GM18858 (cell line): Measurements from ENCODE around the gene MOCOS.

Experiments
- ATAC-seq: cut with Tn5 transposase; IDR thresholded peaks from one replicate; pipeline ENCODE4 v1.9.1; 2021; ENCODE audit not compliant: unreplicated experiment

The MOCOS gene

DNA sequence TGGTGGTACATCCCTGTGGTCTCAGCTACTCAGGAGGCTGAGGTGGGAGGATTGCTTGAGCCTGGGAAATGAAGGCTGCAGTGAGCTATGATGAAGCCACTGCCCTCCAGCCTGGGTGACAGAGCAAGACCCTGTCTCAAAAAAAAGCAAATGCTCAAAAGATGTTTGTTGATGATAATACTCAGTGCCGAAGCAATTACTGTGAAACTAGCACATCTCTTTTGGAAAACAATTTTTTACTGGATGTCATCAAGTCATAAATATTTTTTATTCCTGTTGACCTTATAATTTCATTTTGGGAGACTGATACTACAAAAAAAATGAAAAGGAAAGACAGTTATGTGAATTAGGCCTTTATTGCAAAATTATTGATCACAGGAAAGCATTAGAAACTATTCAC, 75.7 kb downstream of the MOCOS start:
- no peak for ATAC-seq

DNA sequence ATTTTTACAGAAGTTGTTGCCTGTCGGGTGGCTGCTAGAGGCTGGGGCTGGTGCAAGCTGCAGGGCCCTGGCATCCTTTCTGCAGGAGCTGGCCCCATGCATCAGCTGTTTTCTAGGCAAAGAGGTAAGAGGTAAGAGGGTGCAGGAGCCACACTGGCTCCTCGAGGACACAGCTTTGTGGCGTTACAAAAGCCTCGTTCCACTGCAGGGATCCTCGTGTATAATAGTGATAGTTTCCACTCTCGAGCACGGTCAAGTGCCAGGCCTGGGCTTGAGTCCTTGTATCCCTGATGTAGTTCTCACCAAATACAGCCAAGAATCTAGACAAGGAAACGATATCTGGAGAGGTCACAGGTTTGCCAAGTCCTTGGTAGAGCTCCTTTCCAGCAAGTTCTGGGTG, 77.0 kb downstream of the MOCOS start:
- ATAC-seq = no peak

DNA sequence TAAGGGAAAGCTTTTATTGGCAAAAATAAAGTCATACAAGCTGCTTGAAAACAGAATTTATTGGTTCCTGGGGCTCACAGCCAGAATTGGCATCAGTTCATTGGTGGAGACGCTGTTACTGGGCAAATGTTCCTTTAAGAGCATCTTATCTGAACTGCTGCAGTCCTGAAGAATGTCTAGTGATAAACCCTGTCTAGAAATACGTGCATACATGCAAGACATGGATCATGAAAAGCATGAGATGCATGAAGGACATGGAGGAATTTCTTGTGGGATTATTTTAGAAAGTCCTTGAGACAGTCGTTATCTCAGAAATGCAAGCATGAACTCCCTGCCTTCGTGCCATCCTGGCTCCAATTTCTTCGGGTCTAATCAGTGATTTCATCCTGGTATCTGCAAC, 77.7 kb downstream of the MOCOS start:
- ATAC-seq = no peak

DNA sequence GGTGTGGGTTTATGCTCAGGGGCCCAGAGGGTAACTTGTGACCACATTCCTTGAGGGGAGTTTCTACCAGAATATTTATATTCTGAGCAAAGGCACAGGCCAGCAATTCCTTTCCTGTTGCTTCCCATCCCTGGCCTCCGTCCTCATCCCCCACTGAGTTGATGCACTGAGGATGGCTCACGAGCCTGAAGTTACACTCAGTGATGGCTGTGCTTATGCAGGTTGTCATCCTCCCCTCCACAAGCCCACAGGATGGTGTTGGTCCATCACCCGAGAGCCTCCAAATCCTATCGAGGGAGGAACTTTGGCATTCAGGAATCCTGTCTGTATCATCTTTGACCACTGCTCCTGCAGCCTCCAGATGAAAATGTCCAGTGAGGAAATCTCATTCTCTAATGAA, 81.9 kb downstream of the MOCOS start:
- ATAC-seq = no peak

DNA sequence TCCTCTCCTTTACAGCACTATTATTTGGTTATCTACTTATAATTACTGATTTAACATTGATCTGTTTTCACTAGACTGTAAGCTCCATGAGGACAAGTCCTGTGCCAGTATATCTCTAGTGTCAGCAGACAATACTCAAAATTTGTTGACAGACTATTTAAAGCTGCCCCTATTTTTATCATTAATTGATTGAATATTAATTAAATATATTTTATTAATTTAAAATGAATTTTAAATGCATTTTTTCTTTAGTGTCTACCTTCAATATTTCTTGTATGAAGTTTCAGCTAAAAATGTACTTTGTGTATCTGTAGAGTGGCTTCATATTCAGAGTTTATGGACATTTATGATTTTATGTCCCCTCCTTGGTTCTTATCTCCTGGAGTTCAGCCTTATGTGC, 83.9 kb downstream of the MOCOS start:
- ATAC-seq = no peak

DNA sequence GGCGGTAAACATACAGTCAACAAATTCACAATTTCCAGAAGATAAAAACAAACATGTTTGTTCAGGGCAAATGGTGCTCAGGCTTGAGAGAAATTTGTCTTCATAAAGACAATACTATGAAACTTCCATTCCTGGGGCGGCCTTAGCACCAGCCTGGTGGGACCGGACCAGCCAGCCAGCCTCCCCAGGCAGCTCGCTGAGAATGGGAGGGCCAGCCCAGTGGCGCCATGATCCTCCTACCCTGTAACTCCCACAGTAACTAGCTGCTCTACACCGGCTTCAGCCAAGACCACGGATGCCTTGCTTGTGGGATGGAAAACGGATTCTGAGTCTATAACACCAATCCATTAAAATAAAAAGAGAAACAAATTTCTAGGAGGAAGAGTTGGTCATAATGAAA, 86.0 kb downstream of the MOCOS start:
- ATAC-seq = no peak

DNA sequence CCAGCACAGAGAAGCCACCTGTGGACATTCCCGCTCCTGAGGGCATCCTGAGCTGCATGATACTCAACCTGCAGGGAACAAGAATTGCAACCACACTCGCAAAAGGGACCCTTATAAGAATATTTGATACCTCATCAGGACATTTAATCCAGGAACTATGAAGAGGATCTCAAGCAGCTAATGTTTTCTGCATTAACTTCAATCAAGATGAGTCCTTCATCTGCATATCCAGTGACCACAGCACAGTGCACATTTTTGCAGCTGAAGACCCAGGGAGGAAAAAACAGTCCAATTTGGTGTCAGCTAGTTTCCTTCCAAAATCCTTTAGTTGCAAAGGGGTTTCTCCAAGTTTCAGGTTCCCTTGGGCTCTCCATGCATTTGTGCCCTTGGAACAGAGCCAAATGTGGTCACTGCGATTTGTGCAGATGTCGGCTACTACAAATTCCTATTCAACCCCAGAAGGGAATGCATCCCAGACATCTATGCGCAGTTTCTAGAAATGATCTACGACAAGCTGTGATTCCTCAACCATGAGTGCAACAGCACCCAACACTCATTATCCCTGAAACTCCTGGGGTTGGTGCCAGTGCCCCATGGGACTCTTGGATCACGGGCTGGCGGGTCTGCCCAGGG, 86.9 kb downstream of the MOCOS start:
- no peak for ATAC-seq

DNA sequence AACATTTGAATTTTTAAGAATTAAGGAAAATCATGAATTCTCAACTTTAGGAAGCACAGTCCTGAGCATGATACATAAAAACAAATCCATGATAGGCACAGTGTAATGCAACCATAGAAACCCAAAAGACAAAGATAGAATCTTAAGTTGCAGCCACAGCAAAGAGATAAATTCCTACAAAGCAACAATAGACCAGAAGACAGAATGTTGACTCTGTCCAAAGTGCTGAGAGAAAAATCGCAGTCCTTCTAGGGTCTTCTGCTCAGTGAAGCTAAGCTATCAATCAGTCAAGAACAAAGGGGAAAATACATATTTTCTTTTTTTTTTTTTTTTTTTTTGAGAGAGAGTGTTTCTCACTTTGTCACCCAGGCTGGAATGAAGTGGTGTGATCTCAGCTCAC, 88.3 kb downstream of the MOCOS start:
- no peak for ATAC-seq

DNA sequence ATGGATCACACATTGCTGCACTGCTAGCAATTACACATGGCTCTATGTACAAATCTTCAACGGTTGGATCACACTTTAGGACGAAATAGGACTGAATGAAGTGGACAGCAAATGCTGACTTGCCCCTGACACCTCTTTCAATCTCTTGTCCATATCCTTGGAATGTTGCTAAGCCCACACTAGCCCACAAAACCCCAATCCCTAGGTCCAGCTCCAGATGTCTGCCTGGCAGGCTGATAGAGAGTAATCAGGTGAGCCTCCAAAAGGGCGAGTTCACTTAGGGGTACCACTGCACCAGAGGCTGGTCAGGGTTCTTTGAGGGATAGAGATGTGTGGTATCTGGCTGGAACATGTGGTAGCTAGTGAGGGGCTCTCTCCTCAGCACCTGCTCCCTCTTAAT, 91.7 kb downstream of the MOCOS start:
- no peak for ATAC-seq

DNA sequence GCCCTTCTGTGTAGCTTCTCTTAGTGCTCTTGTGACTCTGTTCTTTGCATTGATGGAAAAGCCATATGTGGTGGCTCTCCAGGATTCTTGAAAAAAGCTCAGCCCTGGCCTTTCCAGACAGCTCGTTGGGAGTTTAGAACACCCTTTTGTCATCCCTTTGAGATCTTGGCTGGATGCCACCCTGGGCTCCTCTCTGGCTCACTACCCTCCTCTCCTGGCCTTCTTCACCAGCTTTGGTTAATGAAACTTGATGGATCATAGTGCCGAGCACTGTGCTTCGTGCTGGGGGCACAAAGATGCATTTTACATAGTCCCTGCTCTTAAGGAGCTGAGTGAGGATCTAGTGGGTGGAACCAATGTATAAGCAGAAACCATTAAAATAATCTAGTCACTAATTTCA, 94.6 kb downstream of the MOCOS start:
- ATAC-seq = no peak

DNA sequence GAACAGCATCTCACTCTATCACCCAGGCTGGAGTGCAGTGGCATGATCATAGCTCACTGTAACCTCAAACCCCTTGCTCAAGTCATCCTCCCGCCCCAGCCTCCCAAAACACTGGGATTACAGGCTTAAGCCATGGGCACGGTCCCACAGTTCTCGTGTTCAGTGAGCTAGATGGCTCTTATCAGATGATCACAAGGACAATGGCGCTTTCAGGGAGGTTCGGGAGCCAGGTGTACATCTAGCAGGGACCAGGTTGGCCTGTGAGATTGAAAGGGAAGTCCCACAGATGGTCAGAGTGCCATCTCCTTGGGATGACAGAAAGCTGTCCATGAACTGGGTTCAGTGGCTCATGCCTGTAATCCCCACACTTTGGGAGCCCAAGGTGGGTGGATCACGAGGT, 96.2 kb downstream of the MOCOS start:
- ATAC-seq = no peak

DNA sequence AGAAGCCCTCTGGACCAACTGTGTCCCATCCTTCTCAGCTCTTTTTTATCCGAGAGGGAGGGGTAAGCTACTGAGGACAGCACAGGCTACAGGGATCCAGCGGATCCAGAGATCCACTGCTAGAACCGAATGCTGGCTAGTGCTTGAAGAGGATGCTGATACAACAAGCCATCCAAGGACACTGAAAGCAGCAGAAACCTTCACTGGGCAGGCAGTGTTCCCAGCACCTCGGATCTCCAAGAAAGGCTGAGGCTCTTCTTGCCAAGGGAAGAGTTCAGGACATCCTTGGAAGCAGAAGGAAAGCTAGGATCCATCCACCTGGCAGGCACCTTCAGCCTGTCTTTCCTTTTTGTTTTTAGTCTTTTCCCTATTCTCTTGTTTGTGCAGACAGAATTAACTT, 97.0 kb downstream of the MOCOS start:
- ATAC-seq = no peak

DNA sequence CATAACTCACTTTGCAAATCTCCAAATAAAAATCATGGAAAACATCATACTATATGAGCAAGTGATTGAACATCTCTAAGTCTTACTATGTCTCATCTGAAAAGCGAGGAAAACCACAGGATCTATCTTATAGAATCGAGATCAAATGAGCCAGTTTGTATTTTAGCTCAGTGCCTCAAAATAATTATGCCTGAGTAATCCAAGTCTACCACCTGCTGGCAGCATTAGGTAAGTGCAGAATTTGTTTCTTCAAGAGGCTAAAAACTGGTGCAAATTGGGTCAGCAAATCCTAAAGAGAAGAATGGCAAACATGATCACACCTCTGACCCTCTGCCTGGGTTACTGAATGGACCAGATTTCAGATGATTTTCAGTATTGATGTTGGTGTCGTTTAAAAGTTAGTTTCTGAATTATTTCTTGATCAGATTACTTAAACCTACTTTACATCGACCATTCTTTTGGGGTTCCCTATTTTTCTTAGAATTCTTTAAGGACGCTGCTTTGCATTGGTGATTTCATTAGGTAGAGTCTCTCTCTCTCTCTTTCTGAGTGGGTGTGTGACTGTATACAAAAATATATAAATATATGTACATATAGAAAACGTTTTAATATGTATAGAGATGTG, 97.5 kb downstream of the MOCOS start:
- ATAC-seq = no peak

DNA sequence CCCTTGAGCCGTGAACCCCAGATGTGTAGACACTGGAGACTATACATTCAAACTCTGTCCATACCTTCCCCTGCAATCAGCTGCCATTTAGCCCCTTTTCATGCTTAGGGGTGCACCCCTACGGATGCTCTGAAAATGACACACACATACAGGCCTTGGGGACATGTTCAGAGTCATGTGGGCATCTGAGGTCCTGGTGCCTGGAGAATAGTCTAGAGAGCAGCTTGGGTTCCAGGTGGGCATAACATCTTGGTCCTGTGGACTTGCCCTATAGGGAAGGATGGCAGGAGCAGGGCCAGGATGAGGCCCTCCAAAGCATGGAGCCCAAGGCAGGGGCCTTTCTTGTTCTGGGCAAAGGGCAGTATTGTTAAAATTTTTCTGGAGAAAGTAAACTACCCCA, 100.4 kb downstream of the MOCOS start:
- no peak for ATAC-seq

DNA sequence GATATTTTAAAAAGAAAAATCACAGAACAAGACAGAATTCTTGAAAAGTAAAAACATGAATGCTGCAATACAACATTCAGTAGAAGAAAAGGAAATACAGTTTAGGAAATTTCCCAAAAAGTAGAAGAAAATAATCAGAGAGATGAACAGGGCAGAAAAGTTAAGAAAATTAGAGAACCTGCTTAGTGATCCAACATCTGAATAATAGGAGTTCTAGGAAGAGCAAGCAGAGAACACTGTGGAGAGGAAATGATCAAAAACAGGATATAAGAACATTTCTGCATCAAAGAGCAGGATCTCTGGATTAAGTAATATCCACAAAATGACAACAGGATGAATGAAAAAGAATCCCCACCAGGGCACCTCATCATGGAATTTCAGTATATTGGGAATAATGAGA, 101.4 kb downstream of the MOCOS start:
- no peak for ATAC-seq

DNA sequence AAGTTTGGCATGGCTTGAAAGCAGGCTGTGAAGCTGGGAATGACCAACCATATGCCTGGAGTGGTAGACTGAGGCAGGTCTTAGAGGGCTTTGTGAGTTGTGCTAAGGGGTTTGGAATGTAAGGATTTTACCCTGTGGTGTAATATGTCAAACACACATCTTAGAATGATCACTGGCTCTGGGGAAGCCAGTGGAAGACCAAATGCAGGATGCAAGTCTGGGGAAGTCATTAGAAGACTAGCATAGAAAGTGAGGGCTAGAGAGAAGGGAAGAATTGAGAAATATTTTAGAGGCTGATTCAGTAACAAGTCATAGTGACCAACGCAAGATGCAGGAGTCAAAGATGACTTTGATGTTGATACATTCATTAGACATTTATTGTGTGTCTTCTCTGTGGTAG, 106.7 kb downstream of the MOCOS start:
- ATAC-seq = no peak

DNA sequence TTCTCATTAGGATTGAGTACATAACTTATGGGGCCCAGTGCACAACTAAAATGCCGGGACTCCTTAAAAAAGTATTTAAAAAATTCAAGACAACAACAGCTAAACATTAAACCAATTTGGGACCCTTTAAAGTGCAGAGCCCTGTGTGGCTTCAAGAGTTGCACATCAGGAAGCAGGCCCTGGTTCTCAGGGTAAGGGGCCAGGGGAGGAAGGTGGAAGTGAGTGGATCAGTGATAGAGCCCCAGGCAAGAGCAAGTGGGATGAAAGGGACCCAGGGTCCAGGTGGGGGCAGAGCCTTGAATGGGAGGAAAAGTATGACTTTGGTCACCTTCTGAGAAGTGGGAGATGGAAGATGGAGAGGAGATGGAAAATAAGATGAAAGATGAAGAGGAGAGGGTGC, 107.9 kb downstream of the MOCOS start:
- no peak for ATAC-seq

DNA sequence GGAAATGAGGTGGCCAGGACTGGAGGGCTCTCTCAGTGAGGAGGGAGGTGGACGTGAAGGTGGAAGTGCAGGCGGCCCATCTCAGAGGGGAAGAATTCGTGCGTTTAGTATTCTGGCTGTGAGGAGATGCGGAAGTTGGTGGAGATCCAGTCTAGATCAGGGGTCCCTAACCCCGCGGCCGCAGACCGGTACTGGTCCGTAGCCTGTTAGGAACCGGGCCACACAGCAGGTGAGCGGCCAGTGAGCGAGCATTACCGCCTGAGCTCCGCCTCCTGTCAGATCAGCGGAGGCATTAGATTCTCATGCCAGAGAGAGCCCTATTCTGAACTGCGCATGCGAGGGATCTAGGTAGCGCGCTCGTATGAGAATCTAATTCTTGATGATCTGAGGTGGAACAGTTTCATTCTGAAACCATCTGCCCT, 108.6 kb downstream of the MOCOS start:
- no peak for ATAC-seq

DNA sequence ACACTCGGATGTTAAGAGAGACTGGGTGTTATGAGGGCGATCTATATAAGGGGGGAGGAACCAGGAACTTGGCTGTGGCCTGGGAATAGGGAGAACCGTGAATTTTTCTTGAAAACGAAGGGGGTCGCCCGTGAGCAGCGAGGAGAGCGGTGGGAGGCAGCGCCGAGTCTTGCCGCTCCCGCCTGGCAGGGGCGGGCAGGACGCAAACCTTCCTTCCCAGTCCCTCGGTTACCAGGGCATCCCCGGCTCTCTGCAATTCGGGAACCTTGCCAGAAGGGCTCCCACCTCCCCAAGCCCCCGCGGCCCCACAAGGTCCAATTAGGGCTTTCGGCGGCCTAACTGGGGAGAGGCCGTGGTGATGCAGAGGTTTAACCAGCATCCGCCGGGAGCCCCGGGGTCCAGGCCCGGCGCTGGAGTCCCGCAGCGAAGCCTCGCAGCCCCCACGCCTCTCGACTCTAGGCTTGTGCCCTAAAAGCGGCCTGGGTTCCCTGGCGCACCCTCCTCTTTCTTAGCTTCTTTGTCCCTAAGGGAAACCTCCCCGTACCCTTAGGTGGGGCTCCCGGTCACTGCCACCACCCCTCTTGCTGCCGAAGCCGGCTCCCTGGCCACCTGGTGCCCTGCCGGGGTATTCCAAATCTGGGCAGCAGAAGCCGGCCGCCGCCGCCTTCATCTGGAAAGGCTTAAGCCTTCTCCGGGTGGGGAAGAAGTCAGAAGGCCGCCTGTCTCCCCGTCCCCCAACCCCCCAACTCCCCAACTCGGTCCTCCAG, 109.5 kb downstream of the MOCOS start:
- ATAC-seq = no peak

DNA sequence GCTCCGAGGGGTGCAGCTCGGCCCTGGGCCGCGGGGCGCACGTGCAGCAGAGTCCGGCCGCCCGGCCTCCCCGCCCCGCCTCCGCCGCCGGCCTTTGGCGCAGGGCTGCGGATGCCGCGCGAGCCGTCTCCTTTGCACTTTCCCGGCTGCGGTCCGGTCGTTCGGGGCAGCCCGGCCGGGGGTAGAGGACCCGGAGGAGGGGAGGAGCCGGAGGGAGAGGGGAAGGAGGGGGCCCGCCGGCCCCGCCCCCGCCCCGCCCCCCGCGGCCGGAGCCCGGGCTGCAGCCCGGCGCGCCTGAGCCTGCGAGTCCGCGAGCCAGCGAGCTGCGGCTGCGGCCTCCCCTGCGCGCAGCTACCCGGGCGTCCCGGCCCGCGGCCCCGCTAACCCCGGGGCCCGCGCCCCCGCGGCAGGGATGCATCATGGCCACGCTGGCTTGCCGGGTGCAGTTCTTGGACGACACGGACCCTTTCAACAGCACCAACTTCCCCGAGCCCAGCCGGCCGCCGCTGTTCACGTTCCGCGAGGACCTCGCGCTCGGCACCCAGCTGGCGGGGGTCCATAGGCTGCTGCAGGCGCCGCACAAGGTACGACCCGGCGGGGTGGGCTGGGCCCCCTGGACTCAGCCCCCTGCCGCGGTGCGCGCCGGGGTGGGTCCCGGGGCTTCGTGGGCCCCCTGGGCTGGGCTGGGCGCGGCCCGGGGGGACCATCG, 110.3 kb downstream of the MOCOS start, which contains the start of gene FHOD3:
Gene FHOD3 (plus strand): TSS at position 297 of the 709 bp plus-strand sequence. CDS start 123 bp downstream, at position 420.
- no peak for ATAC-seq

DNA sequence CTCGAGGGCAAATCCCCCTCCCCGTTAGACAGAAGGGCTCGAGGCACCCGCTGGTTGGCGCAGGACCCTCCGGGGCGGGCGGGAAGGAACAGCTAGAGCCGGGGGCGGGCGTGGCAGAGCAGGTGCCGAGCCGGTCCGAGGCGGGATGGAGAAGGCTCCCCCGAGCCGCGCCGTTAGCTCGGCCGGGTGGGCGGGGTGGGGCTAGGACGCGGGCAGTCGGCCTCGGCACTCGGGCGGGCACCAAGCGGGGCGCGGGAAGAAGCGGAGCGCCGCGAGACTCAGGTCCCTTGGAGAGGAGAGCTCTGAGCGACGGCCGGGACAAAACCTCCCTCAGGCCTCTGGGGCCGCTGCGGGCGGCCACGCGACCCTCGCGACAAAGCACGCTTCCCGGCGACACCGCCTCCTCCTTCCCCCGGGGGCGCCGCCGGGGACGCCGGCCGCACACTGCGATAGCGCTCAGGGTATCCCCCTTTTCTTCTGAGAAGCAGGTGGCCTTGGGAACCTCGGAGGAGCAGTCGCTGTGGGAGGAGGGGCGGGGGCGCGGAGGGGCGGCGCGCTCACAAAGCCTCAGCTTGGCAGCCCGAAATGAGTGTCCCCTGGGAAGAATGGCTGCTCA, 110.9 kb downstream of the MOCOS start:
- no peak for ATAC-seq
